Thoracic aorta (tissue), 2 donors: Measurements from ENCODE around the gene ULBP2. TPM values are rescaled to one million over a fixed set of nuclear protein-coding genes. Genes with fewer than 3 reads are reported as not detected.
A peak's percentile ranks its signal among the peaks of the same experiment; 100 is the strongest.
"Not testable (repeated sequence)": the region's sequence is repeated elsewhere in the genome, so short reads cannot be mapped to it uniquely, and the experiment has no call there.

Experiments
- ATAC-seq: fragments of 150-250 bp; one replicate; pipeline ENCODE4 v1.8.0; 2017; ENCODE audit warnings: low read depth; ENCODE audit not compliant: insufficient number of reproducible peaks, low FRiP score
- DNase-seq: peaks from one replicate; pipeline ENCODE4 v3.0.0-alpha.2; 2020; ENCODE audit warnings: low spot score
- H3K27ac ChIP-seq, 2 donors: fragments of 200-600 bp; sonication (generic); 1 replicate in 1 of 2; 2 replicates in 1 of 2; pipeline ENCODE4 v1.5.1; 2016; ENCODE audit warnings: mild to moderate bottlenecking in 2 of 2, moderate library complexity in 2 of 2
- H3K27me3 ChIP-seq: fragments of 200-600 bp; sonication (generic); replicated peaks from 2 replicates; pipeline ENCODE4 v1.6.0; 2016; ENCODE audit warnings: mild to moderate bottlenecking; ENCODE audit not compliant: insufficient read depth
- H3K36me3 ChIP-seq: fragments of 200-600 bp; sonication (generic); one replicate; pipeline ENCODE4 v1.5.1; 2016
- H3K4me1 ChIP-seq, 2 donors: fragments of 200-600 bp; sonication (generic); 1 replicate in 1 of 2; 2 replicates in 1 of 2; pipeline versions ENCODE4 v1.5.1 to v1.6.0; 2016; ENCODE audit warnings: low read depth in 2 of 2, mild to moderate bottlenecking in 1 of 2; ENCODE audit not compliant: control insufficient read depth in 1 of 2
- H3K4me3 ChIP-seq: fragments of 200-600 bp; sonication (generic); 2 replicates; pipeline ENCODE4 v1.5.1; 2016; ENCODE audit warnings: mild to moderate bottlenecking
- H3K9me3 ChIP-seq: fragments of 200-600 bp; sonication (generic); 2 replicates; pipeline ENCODE4 v1.5.1; 2016
- total RNA-seq, 2 donors: library from RNA; depleted of rRNA; stranded (reverse); fragments of >200 nt; gene quantifications; one replicate each; pipeline versions ENCODE4 v1.1.0 to v1.2.3, GENCODE V29; 2016
- TF ChIP-seq, protein P1 (sequence below): fragments of 200-600 bp; sonication (generic); IDR thresholded peaks from one replicate; pipeline ENCODE4 v1.5.1; 2019; ENCODE audit warnings: antibody characterized with exemption

The ULBP2 gene
- total RNA-seq, 2 donors from 2014 or later: 0.41 TPM; not detected in 1

DNA sequence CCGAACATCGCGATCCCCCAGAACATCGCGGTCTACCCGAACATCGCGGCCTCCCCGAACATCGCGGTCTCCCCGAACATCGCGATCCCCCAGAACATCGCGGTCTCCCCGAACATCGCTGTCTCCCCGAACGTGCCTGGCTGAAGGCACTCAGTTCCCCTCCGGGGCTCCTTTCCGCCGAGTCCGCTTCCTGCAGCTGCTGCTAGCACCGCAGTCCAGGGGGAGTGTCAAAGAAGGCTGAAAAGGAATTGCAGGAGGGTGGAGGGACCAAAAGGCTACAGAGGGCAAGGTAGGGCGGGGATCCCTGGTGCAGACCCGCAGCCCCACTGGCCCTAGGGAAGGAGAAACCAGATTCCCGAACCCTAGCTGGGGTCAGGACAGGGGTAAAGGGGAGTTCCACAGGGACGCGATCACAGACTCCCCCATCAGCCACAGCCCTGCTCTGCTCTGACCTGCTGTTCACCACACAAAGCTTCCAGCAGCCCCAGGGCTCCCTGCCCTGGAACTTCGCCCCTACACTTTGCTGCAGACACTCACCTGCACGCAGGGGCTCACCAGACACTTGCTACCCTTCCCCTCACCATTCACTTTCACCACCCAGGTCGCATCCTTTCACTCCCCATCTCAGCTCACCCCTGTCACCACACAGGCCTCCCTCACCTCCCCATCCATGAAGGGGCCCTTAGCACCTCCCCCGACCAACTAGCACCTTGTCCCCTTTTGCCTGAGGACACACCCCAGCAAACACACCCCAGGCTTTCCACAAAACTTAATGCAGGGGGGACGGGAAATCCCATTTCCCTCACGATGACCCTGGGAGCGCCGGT is 23.6 kb downstream of the ULBP2 start:
- peaks cover 13 to 25% of the 10 kb centered on the region in 2 donors for H3K4me1 ChIP-seq
- no peak overlapping the region for H3K27ac ChIP-seq
- H3K9me3 ChIP-seq: no peaks in the 10 kb centered on the region
- H3K4me3 ChIP-seq: peak overlapping the region; percentile 66
- DNase-seq (no peak), ATAC-seq (no peak)
- no peaks in the 10 kb centered on the region for H3K36me3 ChIP-seq
- TF ChIP-seq, protein P1, sequence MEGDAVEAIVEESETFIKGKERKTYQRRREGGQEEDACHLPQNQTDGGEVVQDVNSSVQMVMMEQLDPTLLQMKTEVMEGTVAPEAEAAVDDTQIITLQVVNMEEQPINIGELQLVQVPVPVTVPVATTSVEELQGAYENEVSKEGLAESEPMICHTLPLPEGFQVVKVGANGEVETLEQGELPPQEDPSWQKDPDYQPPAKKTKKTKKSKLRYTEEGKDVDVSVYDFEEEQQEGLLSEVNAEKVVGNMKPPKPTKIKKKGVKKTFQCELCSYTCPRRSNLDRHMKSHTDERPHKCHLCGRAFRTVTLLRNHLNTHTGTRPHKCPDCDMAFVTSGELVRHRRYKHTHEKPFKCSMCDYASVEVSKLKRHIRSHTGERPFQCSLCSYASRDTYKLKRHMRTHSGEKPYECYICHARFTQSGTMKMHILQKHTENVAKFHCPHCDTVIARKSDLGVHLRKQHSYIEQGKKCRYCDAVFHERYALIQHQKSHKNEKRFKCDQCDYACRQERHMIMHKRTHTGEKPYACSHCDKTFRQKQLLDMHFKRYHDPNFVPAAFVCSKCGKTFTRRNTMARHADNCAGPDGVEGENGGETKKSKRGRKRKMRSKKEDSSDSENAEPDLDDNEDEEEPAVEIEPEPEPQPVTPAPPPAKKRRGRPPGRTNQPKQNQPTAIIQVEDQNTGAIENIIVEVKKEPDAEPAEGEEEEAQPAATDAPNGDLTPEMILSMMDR: no peak
- peaks cover 38% of the 10 kb centered on the region for H3K27me3 ChIP-seq

DNA sequence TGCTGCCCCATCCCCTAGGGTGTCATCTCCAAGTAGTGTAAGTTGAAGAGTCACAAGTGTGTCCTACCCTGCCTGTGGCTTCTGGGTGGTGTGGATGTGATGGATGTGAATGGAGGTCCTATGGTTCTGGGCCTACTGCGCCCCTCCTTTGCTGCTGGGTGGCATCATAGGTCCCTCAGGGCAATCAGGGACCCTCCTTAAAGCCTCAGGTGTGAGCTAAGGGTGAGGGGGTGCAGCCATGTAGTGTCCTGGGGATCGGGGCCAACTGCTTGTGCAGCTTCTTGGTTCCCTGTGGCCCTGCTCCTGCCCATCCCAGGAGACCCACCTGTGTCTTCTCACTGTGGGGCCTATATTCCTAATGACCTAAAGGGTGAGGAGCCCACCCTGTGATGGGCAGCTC is 24.5 kb downstream of the ULBP2 start:
- H3K27me3 ChIP-seq: peaks cover 32% of the 10 kb centered on the region

DNA sequence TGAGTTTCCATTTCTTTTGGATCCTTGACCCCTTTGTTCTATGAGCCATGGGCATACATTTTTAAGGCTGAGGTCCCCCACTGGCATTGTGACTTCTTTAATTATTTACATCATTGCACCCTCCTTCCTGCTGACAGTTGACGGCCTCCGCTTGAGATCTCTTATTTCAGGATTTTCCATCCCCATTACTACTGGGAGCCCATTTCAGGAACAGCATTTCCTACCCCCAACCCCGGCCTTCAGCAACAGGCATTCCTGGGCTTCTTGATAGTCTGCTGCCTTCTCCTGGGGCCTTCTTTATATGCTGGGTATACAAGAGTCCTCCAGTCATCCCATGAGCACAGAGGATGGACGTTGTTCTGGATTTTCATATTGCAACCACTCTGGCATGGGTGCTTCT is 25.8 kb downstream of the ULBP2 start:
- TF ChIP-seq, protein P1: no peak
- Histone ChIP-seq H3K9me3 (no peaks in the 10 kb centered on the region), H3K27me3 (peaks cover 31% of the 10 kb centered on the region), H3K4me1 (peaks cover 13 to 25% of the 10 kb centered on the region in 2 donors), H3K36me3 (no peaks in the 10 kb centered on the region), H3K27ac (no peak overlapping the region), H3K4me3 (no peak overlapping the region)
- ATAC-seq (no peak), DNase-seq (no peak)

More for the DNA sequence above, 24.5 kb downstream of the ULBP2 start:
- not testable (repeated sequence) for ATAC-seq, H3K27ac ChIP-seq, H3K4me3 ChIP-seq, DNase-seq, H3K36me3 ChIP-seq, H3K9me3 ChIP-seq
- peaks cover 13 to 25% of the 10 kb centered on the region in 2 donors for H3K4me1 ChIP-seq

DNA sequence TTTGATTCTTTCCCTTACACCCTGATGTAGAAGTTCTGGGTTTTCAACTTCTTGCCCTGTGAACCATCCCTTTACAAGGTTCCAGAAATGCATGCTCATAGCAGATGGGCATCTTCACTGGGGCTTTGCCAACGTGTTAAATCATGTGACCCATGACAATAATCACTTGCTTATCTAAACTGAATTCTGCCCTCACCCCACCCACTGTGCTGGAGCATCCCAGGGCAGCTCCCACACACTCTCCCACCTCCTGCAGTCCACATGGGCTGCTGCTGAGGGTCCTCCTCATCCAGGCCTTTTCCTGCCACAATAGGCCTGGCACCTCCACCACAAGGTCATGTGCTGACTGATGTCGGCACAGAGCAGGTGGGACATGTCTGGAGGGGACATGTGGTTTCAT is 26.2 kb downstream of the ULBP2 start:
- not testable (repeated sequence) for H3K36me3 ChIP-seq, H3K4me3 ChIP-seq, DNase-seq, H3K27ac ChIP-seq, H3K9me3 ChIP-seq, ATAC-seq
- peaks cover 27% of the 10 kb centered on the region for H3K27me3 ChIP-seq
- H3K4me1 ChIP-seq: peaks cover 13 to 25% of the 10 kb centered on the region in 2 donors

DNA sequence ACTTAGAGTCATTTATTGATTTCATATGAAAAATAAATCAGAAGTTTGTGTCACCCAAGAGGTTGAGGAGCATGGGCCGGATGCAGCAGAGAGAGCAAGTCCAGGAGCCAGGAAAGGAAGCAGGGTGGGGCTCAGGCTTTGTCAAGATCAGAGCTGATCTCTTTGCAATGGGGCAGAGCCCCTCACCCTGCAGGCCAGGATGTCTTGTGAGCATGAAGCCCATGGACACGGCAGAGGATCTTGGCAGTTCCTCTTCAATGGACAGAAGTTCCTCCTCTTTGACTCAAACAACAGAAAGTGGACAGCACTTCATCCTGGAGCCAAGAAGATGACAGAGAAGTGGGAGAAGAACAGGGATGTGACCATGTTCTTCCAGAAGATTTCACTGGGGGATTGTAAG is 27.1 kb downstream of the ULBP2 start:
- H3K27me3 ChIP-seq: peaks cover 19% of the 10 kb centered on the region
- H3K27ac ChIP-seq, H3K9me3 ChIP-seq, ATAC-seq, H3K4me3 ChIP-seq, H3K36me3 ChIP-seq, DNase-seq: not testable (repeated sequence)
- H3K4me1 ChIP-seq: peaks cover 12 to 18% of the 10 kb centered on the region in 2 donors

DNA sequence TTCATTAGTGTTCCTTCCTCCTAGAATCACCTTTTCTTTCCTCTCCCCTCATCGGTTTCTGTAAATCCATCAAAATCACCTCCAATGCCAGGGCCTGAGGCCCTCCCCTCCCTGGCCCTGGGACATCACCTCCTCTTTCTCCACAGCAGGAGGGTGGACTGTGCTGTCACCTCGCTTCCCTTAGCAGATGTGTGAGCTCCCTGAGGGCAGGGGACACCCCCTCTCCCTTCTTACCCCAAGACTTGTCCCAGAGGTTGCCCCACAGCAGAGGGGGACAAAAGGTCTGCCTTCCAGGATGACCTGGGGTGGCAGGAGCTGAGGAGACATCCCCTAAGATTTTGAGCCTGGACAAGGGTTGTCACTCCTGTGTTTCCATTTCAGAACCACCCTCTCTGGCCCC is 27.8 kb downstream of the ULBP2 start:
- H3K36me3 ChIP-seq: no peaks in the 10 kb centered on the region
- no peaks in the 10 kb centered on the region for H3K9me3 ChIP-seq
- peaks cover 12% of the 10 kb centered on the region for H3K27me3 ChIP-seq
- peaks cover 5 to 10% of the 10 kb centered on the region in 2 donors for H3K4me1 ChIP-seq
- DNase-seq: no peak
- H3K27ac ChIP-seq: no peak overlapping the region
- ATAC-seq: no peak
- no peak overlapping the region for H3K4me3 ChIP-seq
- TF ChIP-seq, protein P1: no peak

DNA sequence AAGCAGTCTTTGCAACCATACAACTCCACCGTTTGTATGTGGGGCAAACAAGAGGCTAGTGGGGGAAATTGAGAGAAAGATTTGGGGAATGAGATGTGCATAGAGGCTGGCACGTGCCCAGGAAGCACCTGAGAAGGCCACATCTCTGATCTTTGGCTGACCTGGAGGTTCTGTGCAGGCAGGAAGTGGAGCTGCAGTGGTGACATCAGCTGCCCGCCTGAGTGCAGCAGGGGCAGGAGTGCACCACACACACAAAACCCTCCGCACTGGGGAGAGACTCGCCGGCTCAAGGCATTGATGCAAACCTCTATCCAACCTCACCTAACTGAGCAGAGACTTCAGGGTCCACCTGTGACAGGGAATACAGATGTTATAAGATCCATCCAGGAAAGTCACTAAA is 32.6 kb downstream of the ULBP2 start:
- not testable (repeated sequence) for ATAC-seq, H3K27ac ChIP-seq, DNase-seq, H3K27me3 ChIP-seq, H3K36me3 ChIP-seq, H3K4me3 ChIP-seq, H3K4me1 ChIP-seq, H3K9me3 ChIP-seq
